ENCODE measurements around the gene PDZD7.

The PDZD7 gene

DNA sequence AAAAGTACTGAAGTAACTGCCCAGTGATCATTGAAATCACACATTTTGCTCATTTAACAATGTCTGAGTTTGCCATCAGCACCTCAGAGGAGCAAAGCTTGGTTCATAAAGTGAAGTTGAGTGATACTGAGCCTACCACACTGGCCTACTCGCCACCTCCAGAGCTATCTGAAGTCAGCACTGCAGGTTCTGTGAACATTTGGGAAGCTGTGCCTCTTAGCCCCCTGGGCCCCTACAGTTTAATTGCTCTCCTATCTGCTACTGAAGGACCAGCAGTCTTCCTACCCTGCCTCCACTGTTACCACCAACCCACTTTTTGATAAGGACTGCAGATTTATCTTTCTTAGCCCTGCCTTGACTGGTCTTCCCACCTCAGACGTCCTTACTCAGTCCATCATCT, 63.6 kb downstream of the PDZD7 start:
- TF ChIP-seq ZFHX2 (tag by site-specific recombination; conservative IDR thresholded peaks at IDR 0.05) (peak; percentile 33; the same call in 1 of the 2 replicates), ZIC2 (tag by site-specific recombination; IDR thresholded peaks at IDR 0.05) (peak; percentile 58), ZSCAN30 (tag by site-specific recombination; IDR thresholded peaks at IDR 0.05) (no peak), ZBTB17 (tag by site-specific recombination; IDR thresholded peaks at IDR 0.05) (peak; percentile 74), EGR2 (tag by site-specific recombination; IDR thresholded peaks at IDR 0.05; ENCODE audit: low read depth) (peak; percentile 65; the same call in 1 of the 2 replicates), ZNF701 (tag by site-specific recombination; IDR thresholded peaks at IDR 0.05) (no peak)
- TF ChIP-seq, protein P1, sequence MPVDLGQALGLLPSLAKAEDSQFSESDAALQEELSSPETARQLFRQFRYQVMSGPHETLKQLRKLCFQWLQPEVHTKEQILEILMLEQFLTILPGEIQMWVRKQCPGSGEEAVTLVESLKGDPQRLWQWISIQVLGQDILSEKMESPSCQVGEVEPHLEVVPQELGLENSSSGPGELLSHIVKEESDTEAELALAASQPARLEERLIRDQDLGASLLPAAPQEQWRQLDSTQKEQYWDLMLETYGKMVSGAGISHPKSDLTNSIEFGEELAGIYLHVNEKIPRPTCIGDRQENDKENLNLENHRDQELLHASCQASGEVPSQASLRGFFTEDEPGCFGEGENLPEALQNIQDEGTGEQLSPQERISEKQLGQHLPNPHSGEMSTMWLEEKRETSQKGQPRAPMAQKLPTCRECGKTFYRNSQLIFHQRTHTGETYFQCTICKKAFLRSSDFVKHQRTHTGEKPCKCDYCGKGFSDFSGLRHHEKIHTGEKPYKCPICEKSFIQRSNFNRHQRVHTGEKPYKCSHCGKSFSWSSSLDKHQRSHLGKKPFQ (tag by site-specific recombination; IDR thresholded peaks at IDR 0.05): no peak
- H3K27ac ChIP-seq (ENCODE audit: extremely low read depth, low read depth, low read length): no peak overlapping the region
- H3K4me3 ChIP-seq (ENCODE audit: low read depth, low read length): no peak overlapping the region
- H3K4me1 ChIP-seq (ENCODE audit: control insufficient read depth, insufficient read depth, low read length): 0 out of 2 replicates have a peak, but pooled peaks cover 2% of the 10 kb centered on the region
- no peaks in the 10 kb centered on the region for H3K9me3 ChIP-seq (ENCODE audit: control insufficient read depth, insufficient read depth, low read depth, low read length)
- POLR2A ChIA-PET: interaction anchor here (0.6 to 1.7 kb wide), 2 partner anchors 10 to 37 kb away, joined by 3 to 5 read pairs; no protein-coding TSS in a partner anchor
- peaks cover 16 to 29% of the 10 kb centered on the region in 2 experiments for H3K36me3 ChIP-seq (ENCODE audit: control insufficient read depth in 2 of 2, insufficient read depth in 1 of 2, low read length in 2 of 2)
- CTCF ChIA-PET: interaction anchor here (0.6 to 2.1 kb wide), 12 partner anchors 9 to 890 kb away, joined by 3 to 6 read pairs (median 4); no protein-coding TSS in a partner anchor

DNA sequence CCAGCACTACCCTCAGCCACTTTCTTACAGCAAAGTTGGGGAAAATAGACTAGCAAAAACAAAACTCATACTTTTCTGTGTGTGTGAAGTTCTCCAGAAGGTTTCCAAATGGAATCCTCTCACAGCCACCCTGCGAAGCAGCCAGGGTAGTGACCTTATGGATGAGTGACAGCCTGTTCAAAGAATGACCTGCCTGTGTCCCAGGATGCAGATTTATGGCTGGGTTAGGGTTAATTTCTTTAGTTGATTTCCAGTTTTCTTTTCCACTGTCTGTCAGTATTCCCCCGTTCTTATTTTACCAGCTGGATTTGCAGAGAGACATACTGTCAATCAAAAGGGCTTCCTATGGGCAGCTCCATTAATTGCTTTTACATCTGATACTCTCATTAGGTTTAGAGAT, 64.0 kb downstream of the PDZD7 start:
- H3K9me3 ChIP-seq (ENCODE audit: control insufficient read depth, insufficient read depth, low read depth, low read length): no peaks in the 10 kb centered on the region
- ChIA-PET CTCF (interaction anchor here (0.5 to 2.1 kb wide), 9 partner anchors 9 to 75 kb away, joined by 3 to 6 read pairs (median 4); no protein-coding TSS in a partner anchor), POLR2A (interaction anchor here (0.6 to 1.7 kb wide), 2 partner anchors 10 to 37 kb away, joined by 3 to 5 read pairs; no protein-coding TSS in a partner anchor)
- no peak for TF ChIP-seq TCF7L2 (IDR thresholded peaks at IDR 0.05; ENCODE audit: borderline replicate concordance, low read depth, low read length)
- H3K4me3 ChIP-seq (ENCODE audit: low read depth, low read length): no peak overlapping the region
- H3K27ac ChIP-seq (ENCODE audit: extremely low read depth, low read depth, low read length): no peak overlapping the region
- H3K36me3 ChIP-seq (ENCODE audit: control insufficient read depth in 2 of 2, insufficient read depth in 1 of 2, low read length in 2 of 2): peaks cover 20 to 33% of the 10 kb centered on the region in 2 experiments
- H3K4me1 ChIP-seq (ENCODE audit: control insufficient read depth, insufficient read depth, low read length): peaks cover 5% of the 10 kb centered on the region; the same call in 1 of the 2 replicates

DNA sequence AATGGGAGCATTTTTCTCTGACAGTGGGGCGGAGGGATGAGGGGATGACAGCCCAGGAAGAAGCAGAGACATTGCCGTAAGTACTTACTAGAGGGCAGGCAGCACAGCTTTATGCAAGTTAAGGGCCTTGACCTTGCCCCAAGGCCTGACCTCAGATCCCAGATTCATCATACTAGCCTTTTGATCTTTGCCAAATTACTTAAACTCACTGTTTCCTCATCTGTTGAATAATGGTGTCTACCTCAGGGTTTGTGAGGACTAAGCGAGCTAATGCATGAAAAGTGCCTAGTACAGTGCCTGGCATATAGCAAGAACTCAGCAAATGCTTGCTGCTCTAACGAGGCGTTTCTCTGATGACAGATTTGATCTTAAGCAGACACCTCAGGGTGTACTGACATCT, 65.1 kb downstream of the PDZD7 start:
- H3K4me1 ChIP-seq (ENCODE audit: control insufficient read depth, insufficient read depth, low read length): peaks cover 9% of the 10 kb centered on the region; the same call in 1 of the 2 replicates
- no peak overlapping the region for H3K27ac ChIP-seq (ENCODE audit: extremely low read depth, low read depth, low read length)
- H3K9me3 ChIP-seq (ENCODE audit: control insufficient read depth, insufficient read depth, low read depth, low read length): no peaks in the 10 kb centered on the region
- peaks cover 31 to 38% of the 10 kb centered on the region in 2 experiments for H3K36me3 ChIP-seq (ENCODE audit: control insufficient read depth in 2 of 2, insufficient read depth in 1 of 2, low read length in 2 of 2)
- ChIA-PET CTCF (interaction anchor here (0.9 to 1.5 kb wide), 4 partner anchors 33 to 52 kb away, joined by 3 to 6 read pairs (median 4); no protein-coding TSS in a partner anchor), POLR2A (no interaction called here)
- H3K4me3 ChIP-seq (ENCODE audit: low read depth, low read length): no peak overlapping the region
- TF ChIP-seq ZNF571 (tag by site-specific recombination; IDR thresholded peaks at IDR 0.05): no peak
- no peak for TF ChIP-seq ZFP37 (tag by site-specific recombination; IDR thresholded peaks at IDR 0.05)
- no peak for TF ChIP-seq ZNF561 (tag by site-specific recombination; IDR thresholded peaks at IDR 0.05; ENCODE audit: borderline replicate concordance)
- TF ChIP-seq ZNF423 (tag by site-specific recombination; IDR thresholded peaks at IDR 0.05): no peak
- TF ChIP-seq, protein P2, sequence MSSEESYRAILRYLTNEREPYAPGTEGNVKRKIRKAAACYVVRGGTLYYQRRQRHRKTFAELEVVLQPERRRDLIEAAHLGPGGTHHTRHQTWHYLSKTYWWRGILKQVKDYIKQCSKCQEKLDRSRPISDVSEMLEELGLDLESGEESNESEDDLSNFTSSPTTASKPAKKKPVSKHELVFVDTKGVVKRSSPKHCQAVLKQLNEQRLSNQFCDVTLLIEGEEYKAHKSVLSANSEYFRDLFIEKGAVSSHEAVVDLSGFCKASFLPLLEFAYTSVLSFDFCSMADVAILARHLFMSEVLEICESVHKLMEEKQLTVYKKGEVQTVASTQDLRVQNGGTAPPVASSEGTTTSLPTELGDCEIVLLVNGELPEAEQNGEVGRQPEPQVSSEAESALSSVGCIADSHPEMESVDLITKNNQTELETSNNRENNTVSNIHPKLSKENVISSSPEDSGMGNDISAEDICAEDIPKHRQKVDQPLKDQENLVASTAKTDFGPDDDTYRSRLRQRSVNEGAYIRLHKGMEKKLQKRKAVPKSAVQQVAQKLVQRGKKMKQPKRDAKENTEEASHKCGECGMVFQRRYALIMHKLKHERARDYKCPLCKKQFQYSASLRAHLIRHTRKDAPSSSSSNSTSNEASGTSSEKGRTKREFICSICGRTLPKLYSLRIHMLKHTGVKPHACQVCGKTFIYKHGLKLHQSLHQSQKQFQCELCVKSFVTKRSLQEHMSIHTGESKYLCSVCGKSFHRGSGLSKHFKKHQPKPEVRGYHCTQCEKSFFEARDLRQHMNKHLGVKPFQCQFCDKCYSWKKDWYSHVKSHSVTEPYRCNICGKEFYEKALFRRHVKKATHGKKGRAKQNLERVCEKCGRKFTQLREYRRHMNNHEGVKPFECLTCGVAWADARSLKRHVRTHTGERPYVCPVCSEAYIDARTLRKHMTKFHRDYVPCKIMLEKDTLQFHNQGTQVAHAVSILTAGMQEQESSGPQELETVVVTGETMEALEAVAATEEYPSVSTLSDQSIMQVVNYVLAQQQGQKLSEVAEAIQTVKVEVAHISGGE (tag by site-specific recombination; conservative IDR thresholded peaks at IDR 0.05; ENCODE audit: low read depth): no peak
- TF ChIP-seq ZNF366 (tag by site-specific recombination; conservative IDR thresholded peaks at IDR 0.05): no peak
- TF ChIP-seq ZBTB20 (tag by site-specific recombination; IDR thresholded peaks at IDR 0.05): no peak
- TF ChIP-seq, protein P3, sequence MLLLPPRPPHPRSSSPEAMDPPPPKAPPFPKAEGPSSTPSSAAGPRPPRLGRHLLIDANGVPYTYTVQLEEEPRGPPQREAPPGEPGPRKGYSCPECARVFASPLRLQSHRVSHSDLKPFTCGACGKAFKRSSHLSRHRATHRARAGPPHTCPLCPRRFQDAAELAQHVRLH (tag by site-specific recombination; IDR thresholded peaks at IDR 0.05): no peak
- TF ChIP-seq, protein P4, sequence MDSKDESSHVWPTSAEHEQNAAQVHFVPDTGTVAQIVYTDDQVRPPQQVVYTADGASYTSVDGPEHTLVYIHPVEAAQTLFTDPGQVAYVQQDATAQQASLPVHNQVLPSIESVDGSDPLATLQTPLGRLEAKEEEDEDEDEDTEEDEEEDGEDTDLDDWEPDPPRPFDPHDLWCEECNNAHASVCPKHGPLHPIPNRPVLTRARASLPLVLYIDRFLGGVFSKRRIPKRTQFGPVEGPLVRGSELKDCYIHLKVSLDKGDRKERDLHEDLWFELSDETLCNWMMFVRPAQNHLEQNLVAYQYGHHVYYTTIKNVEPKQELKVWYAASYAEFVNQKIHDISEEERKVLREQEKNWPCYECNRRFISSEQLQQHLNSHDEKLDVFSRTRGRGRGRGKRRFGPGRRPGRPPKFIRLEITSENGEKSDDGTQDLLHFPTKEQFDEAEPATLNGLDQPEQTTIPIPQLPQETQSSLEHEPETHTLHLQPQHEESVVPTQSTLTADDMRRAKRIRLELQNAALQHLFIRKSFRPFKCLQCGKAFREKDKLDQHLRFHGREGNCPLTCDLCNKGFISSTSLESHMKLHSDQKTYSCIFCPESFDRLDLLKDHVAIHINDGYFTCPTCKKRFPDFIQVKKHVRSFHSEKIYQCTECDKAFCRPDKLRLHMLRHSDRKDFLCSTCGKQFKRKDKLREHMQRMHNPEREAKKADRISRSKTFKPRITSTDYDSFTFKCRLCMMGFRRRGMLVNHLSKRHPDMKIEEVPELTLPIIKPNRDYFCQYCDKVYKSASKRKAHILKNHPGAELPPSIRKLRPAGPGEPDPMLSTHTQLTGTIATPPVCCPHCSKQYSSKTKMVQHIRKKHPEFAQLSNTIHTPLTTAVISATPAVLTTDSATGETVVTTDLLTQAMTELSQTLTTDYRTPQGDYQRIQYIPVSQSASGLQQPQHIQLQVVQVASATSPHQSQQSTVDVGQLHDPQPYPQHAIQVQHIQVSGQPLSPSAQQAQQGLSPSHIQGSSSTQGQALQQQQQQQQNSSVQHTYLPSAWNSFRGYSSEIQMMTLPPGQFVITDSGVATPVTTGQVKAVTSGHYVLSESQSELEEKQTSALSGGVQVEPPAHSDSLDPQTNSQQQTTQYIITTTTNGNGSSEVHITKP (tag by site-specific recombination; IDR thresholded peaks at IDR 0.05): no peak
- TF ChIP-seq ZNF768 (tag by site-specific recombination; IDR thresholded peaks at IDR 0.05): no peak
- TF ChIP-seq, protein P5, sequence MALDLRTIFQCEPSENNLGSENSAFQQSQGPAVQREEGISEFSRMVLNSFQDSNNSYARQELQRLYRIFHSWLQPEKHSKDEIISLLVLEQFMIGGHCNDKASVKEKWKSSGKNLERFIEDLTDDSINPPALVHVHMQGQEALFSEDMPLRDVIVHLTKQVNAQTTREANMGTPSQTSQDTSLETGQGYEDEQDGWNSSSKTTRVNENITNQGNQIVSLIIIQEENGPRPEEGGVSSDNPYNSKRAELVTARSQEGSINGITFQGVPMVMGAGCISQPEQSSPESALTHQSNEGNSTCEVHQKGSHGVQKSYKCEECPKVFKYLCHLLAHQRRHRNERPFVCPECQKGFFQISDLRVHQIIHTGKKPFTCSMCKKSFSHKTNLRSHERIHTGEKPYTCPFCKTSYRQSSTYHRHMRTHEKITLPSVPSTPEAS (tag by site-specific recombination; IDR thresholded peaks at IDR 0.05): no peak
- no peak for TF ChIP-seq ZSCAN30 (tag by site-specific recombination; IDR thresholded peaks at IDR 0.05)
- TF ChIP-seq KLF9 (tag by site-specific recombination; IDR thresholded peaks at IDR 0.05; ENCODE audit: low read depth): no peak
